ENCODE data around the gene CFAP77. TPM values are rescaled to one million over a fixed set of nuclear protein-coding genes. Genes with fewer than 3 reads are reported as not detected.

The CFAP77 gene
- total and polyA plus RNA-seq, 9 of the 15 experiments (the other 6 are each of a cell fraction or from before 2014, with no cell fraction given) = not detected

DNA sequence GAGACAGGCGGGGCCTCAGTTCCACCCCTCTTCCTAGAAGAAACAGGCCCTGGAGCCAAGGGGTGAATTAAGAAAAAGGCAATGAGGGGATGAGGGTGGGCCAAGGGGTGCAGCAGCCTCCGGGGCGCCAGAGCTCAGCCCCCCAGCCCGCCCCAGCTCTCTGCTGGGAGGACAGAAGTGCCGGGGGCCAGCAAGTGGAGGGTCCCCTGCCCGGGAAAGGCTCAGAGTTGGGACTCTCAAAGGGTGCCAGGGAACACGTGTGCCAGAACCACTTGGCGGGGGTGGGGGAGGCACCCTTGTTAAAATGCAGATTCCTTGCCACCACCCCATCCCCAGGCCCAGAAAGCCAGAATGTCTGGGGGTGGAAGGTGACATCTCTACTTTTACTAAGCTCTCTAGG is 104.8 kb downstream of the CFAP77 start (continued):
- TF ChIP-seq, protein P1, sequence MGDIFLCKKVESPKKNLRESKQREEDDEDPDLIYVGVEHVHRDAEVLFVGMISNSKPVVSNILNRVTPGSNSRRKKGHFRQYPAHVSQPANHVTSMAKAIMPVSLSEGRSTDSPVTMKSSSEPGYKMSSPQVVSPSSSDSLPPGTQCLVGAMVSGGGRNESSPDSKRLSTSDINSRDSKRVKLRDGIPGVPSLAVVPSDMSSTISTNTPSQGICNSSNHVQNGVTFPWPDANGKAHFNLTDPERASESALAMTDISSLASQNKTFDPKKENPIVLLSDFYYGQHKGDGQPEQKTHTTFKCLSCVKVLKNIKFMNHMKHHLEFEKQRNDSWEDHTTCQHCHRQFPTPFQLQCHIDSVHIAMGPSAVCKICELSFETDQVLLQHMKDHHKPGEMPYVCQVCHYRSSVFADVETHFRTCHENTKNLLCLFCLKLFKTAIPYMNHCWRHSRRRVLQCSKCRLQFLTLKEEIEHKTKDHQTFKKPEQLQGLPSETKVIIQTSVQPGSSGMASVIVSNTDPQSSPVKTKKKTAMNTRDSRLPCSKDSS (IDR thresholded peaks at IDR 0.05; ENCODE audit: low read depth, partially characterized antibody) = no peak
- TF ChIP-seq KLF6 (CRISPR knock-in tag; IDR thresholded peaks at IDR 0.05; ENCODE audit: borderline replicate concordance) = no peak
- no peak for TF ChIP-seq ZNF551 (CRISPR knock-in tag; IDR thresholded peaks at IDR 0.05)
- no peak for TF ChIP-seq SIRT6 (IDR thresholded peaks at IDR 0.05; ENCODE audit: low read depth, low read length)
- no peak for TF ChIP-seq RFX5 (IDR thresholded peaks at IDR 0.05; ENCODE audit: low read depth, low read length)

DNA sequence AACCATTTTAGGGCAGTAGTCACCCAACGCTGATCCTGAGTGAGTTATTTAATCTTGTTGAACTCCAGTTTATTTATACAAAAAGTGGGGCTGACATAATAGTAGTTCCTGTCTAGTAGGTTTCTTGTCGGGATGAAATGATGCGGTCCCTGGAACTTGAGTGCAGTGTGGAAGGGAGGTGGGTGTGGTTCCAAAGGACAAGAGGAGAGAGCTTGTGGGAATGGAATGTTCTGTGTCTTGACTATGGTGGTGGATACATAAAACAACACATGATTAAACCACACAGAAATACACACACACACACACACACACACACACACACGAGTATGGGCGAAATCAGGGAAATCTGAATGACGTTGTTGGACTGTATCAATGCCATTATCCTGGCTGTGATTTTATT is 106.3 kb downstream of the CFAP77 start:
- POLR2A ChIA-PET = no interaction called here
- Histone ChIP-seq H3K36me3 (ENCODE audit: control insufficient read depth, insufficient read depth, low read length) (no peaks in the 10 kb centered on the region), H3K4me3 (no peak overlapping the region), H4K20me1 (replicated peaks; ENCODE audit: control insufficient read depth, insufficient read depth, low read length) (peaks cover 10% of the 10 kb centered on the region; the same call in 1 of the 2 replicates), H3K9ac (ENCODE audit: insufficient read depth in 1 of 2, low read depth in 2 of 2, low read length in 2 of 2) (no peak overlapping the region), H3K27me3 (ENCODE audit: control insufficient read depth in 2 of 2, insufficient read depth in 2 of 2, low read length in 2 of 2) (peaks cover 40 to 76% of the 10 kb centered on the region in 2 experiments), H3K4me2 (ENCODE audit: insufficient read depth, low read length) (no peak overlapping the region), H3K27ac (ENCODE audit: extremely low read depth, low read depth, low read length) (no peak overlapping the region), H2AFZ (ENCODE audit: low read depth, low read length) (no peak overlapping the region), H3K79me2 (ENCODE audit: control insufficient read depth, insufficient read depth, low read length) (no peaks in the 10 kb centered on the region), H3K4me1 (replicated peaks in 1 of 2; ENCODE audit: control insufficient read depth in 2 of 2, insufficient read depth in 2 of 2, low read length in 2 of 2) (0 out of 5 replicates have a peak, but pooled peaks cover 0 to 3% of the 10 kb centered on the region in 2 experiments), H3K9me3 (replicated peaks; ENCODE audit: control insufficient read depth, insufficient read depth, low read depth, low read length) (no peaks in the 10 kb centered on the region), H3K9me1 (ENCODE audit: control insufficient read depth, insufficient read depth, low read length) (no peaks in the 10 kb centered on the region)
- TF ChIP-seq POLR3A (IDR thresholded peaks at IDR 0.05; ENCODE audit: borderline replicate concordance, extremely low read depth, insufficient read depth, insufficient read length) = no peak
- no peak for TF ChIP-seq FUS (optimal IDR thresholded peaks at IDR 0.05; ENCODE audit: low read depth, low read length)
- no peak for TF ChIP-seq NUFIP1 (IDR thresholded peaks at IDR 0.05; ENCODE audit: partially characterized antibody)
- TF ChIP-seq, protein P2, sequence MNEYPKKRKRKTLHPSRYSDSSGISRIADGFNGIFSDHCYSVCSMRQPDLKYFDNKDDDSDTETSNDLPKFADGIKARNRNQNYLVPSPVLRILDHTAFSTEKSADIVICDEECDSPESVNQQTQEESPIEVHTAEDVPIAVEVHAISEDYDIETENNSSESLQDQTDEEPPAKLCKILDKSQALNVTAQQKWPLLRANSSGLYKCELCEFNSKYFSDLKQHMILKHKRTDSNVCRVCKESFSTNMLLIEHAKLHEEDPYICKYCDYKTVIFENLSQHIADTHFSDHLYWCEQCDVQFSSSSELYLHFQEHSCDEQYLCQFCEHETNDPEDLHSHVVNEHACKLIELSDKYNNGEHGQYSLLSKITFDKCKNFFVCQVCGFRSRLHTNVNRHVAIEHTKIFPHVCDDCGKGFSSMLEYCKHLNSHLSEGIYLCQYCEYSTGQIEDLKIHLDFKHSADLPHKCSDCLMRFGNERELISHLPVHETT (CRISPR knock-in tag; conservative IDR thresholded peaks at IDR 0.05 in 1 of 2, IDR thresholded peaks at IDR 0.05 in 1 of 2) = no peak
- TF ChIP-seq, protein P3, sequence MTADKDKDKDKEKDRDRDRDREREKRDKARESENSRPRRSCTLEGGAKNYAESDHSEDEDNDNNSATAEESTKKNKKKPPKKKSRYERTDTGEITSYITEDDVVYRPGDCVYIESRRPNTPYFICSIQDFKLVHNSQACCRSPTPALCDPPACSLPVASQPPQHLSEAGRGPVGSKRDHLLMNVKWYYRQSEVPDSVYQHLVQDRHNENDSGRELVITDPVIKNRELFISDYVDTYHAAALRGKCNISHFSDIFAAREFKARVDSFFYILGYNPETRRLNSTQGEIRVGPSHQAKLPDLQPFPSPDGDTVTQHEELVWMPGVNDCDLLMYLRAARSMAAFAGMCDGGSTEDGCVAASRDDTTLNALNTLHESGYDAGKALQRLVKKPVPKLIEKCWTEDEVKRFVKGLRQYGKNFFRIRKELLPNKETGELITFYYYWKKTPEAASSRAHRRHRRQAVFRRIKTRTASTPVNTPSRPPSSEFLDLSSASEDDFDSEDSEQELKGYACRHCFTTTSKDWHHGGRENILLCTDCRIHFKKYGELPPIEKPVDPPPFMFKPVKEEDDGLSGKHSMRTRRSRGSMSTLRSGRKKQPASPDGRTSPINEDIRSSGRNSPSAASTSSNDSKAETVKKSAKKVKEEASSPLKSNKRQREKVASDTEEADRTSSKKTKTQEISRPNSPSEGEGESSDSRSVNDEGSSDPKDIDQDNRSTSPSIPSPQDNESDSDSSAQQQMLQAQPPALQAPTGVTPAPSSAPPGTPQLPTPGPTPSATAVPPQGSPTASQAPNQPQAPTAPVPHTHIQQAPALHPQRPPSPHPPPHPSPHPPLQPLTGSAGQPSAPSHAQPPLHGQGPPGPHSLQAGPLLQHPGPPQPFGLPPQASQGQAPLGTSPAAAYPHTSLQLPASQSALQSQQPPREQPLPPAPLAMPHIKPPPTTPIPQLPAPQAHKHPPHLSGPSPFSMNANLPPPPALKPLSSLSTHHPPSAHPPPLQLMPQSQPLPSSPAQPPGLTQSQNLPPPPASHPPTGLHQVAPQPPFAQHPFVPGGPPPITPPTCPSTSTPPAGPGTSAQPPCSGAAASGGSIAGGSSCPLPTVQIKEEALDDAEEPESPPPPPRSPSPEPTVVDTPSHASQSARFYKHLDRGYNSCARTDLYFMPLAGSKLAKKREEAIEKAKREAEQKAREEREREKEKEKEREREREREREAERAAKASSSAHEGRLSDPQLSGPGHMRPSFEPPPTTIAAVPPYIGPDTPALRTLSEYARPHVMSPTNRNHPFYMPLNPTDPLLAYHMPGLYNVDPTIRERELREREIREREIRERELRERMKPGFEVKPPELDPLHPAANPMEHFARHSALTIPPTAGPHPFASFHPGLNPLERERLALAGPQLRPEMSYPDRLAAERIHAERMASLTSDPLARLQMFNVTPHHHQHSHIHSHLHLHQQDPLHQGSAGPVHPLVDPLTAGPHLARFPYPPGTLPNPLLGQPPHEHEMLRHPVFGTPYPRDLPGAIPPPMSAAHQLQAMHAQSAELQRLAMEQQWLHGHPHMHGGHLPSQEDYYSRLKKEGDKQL (CRISPR knock-in tag; IDR thresholded peaks at IDR 0.05; ENCODE audit: borderline replicate concordance) = no peak
- no peak for TF ChIP-seq RBM14 (IDR thresholded peaks at IDR 0.05; ENCODE audit: borderline replicate concordance, insufficient read depth, low read depth, low read length)
- intact Hi-C loops (cut with micrococcal nuclease) = no loop called here
- WGBS (ENCODE audit: insufficient coverage, low coverage, missing lambda C conversion rate) = 0% methylated on average over 6 of the region's 6 CpGs
- no TSS peak for BruUV-seq (replicated peaks)
- FAIRE-seq (no peak), ATAC-seq (no peak), DNase-seq (ENCODE audit: extremely low read depth in 1 of 4, low spot score in 3 of 4) (no peak)
- CTCF ChIA-PET (ENCODE audit: low intra/inter-chr PET ratio) = no interaction called here
- in situ Hi-C loops (cut with MboI) = no loop called here

Measured in K562 (cell line).